Testis (tissue), 3 donors: ENCODE data around the gene GAS2L2. TPM values are rescaled to one million over a fixed set of nuclear protein-coding genes. Genes with fewer than 3 reads are reported as not detected.
"Not testable (repeated sequence)": the region's sequence is repeated elsewhere in the genome, so short reads cannot be mapped to it uniquely, and the experiment has no call there.

Source experiments
- DNase-seq: peaks from one replicate; pipeline ENCODE4 v3.0.0-alpha.2; 2019
- H3K27ac ChIP-seq, 2 donors: fragments of 200-600 bp; sonication (generic); one replicate each; pipeline ENCODE4 v1.5.1; 2019
- H3K27me3 ChIP-seq: fragments of 200-600 bp; sonication (generic); one replicate; pipeline ENCODE4 v1.5.1; 2019
- H3K36me3 ChIP-seq: fragments of 200-600 bp; sonication (generic); one replicate; pipeline ENCODE4 v1.5.1; 2017; ENCODE audit warnings: low read depth; ENCODE audit errors: missing control alignments
- H3K4me1 ChIP-seq: fragments of 200-600 bp; sonication (generic); one replicate; pipeline ENCODE4 v1.5.1; 2019
- H3K4me3 ChIP-seq, 2 donors: fragments of 200-600 bp; sonication (generic); one replicate each; pipeline ENCODE4 v1.5.1; 2017 to 2019
- H3K9me3 ChIP-seq: fragments of 200-600 bp; sonication (generic); one replicate; pipeline ENCODE4 v1.5.1; 2017
- CTCF ChIP-seq, 3 experiments: fragments of 450-650 bp in 2 of 3; fragments of 200-600 bp in 1 of 3; sonication (generic) in 1 of 3; IDR thresholded peaks; one replicate each; pipeline ENCODE4 v1.5.1; 2016 to 2019; ENCODE audit warnings: antibody characterized with exemption in 3 of 3, mild to moderate bottlenecking in 2 of 3, moderate library complexity in 1 of 3
- POLR2A ChIP-seq: fragments of 450-650 bp; IDR thresholded peaks from one replicate; pipeline ENCODE4 v1.6.1; 2017; ENCODE audit warnings: antibody characterized with exemption, mild to moderate bottlenecking, moderate library complexity
- WGBS, 2 donors: methylation state at CpG; one replicate each; pipeline ENCODE4 v1.1.5; 2018; 5-methylcytosine and 5-hydroxymethylcytosine counted together
- intact Hi-C: fragments of 100-400 bp; cut with DNase I; formaldehyde crosslinking; loops from one replicate; pipeline ENCODE4 v1.15.1; 2023; ENCODE audit warnings: low total_unique reads
- polyA plus RNA-seq: library from polyadenylated mRNA; stranded (reverse); fragments of 350-450 nt; fragmentation: Illumina TruSeq; extraction: RNeasy Lipid Tissue Mini Kit (QIAGEN cat#74804); gene quantifications from one replicate; pipeline ENCODE4 v1.2.3, GENCODE V29; 2014; ENCODE audit warnings: low read depth, low replicate concordance; ENCODE audit not compliant: insufficient read depth
- total RNA-seq, 2 donors: library from RNA; depleted of rRNA; stranded (reverse); fragments of >200 nt; gene quantifications; one replicate each; pipeline ENCODE4 v1.2.3, GENCODE V29; 2016

The GAS2L2 gene
- total and polyA plus RNA-seq, 3 donors from 2014 or later = 0.31 to 0.71 (median 0.62) TPM

DNA sequence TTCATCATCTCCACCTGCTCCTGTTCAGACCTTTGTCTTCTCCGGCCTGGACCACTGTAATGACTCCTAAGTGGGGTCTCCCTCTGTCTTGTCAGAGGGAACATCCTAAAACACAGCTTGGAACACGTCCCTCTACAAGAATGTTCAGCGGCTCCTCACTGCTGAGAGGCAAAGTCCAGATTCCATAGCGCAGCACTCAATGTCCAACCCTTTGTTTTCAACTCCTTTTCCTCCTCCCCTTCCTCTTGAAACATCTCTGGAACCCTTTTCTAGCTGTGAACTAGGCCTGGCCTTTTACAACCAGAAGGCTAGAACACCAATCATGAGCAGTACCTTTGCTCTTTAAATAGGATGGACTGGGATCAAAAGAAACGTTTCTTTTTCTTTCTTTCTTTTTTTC, 8.6 kb upstream of the GAS2L2 start:
- TF ChIP-seq POLR2A = no peak
- TF ChIP-seq CTCF (IDR thresholded peaks at IDR 0.05) = no peak
- no peak for DNase-seq
- H3K36me3 ChIP-seq = no peaks in the 10 kb centered on the region
- H3K4me3 ChIP-seq = no peak overlapping the region
- H3K27ac ChIP-seq = no peak overlapping the region
- H3K4me1 ChIP-seq = peaks cover 24% of the 10 kb centered on the region
- intact Hi-C loops = no loop called here
- WGBS, 2 donors = 85 to 90% methylated on average over 5 of the region's 5 CpGs
- H3K27me3 ChIP-seq = no peaks in the 10 kb centered on the region
- no peaks in the 10 kb centered on the region for H3K9me3 ChIP-seq

- no peaks in the 10 kb centered on the region for H3K36me3 ChIP-seq
- no peaks in the 10 kb centered on the region for H3K27me3 ChIP-seq
- WGBS, 2 donors = 75 to 93% methylated on average over 1 of the region's 1 CpG
- H3K4me1 ChIP-seq = peaks cover 14% of the 10 kb centered on the region
- intact Hi-C loops = no loop called here
- H3K9me3 ChIP-seq = no peaks in the 10 kb centered on the region
- H3K4me3 ChIP-seq = no peak within 1 kb of the TSS
- DNase-seq = no peak
- TF ChIP-seq CTCF (IDR thresholded peaks at IDR 0.05) = no peak
- TF ChIP-seq POLR2A = no peak
- no peak within 1 kb of the TSS for H3K27ac ChIP-seq
Observed at GRCh38 chr17:35760587-35760986, 7.5 kb upstream of the GAS2L2 start, which contains the start of gene C17orf50. Gene C17orf50, plus strand, starts transcription at chr17:35760887. Its CDS starts 55 bp downstream, at chr17:35760942.

GRCh38 chr17:35757243-35757642, 4.2 kb upstream of the GAS2L2 start:
- no peak overlapping the region for H3K4me3 ChIP-seq
- intact Hi-C loops = no loop called here
- H3K9me3 ChIP-seq = no peaks in the 10 kb centered on the region
- H3K27ac ChIP-seq = no peak overlapping the region
- no peaks in the 10 kb centered on the region for H3K36me3 ChIP-seq
- H3K4me1 ChIP-seq = peaks cover 3% of the 10 kb centered on the region
- TF ChIP-seq CTCF (IDR thresholded peaks at IDR 0.05) (no peak), POLR2A (no peak)
- no peak for DNase-seq
- no peaks in the 10 kb centered on the region for H3K27me3 ChIP-seq

- WGBS, 2 donors = 76 to 85% methylated on average over 11 to 15 of the region's 16 CpGs
- no peaks in the 10 kb centered on the region for H3K36me3 ChIP-seq
- DNase-seq = no peak
- H3K27ac ChIP-seq = no peak overlapping the region
- intact Hi-C loops = loop anchor here (5.0 kb wide), 1 partner anchor 135 kb away; no protein-coding TSS in a partner anchor
- H3K27me3 ChIP-seq = no peaks in the 10 kb centered on the region
- no peak overlapping the region for H3K4me3 ChIP-seq
- H3K4me1 ChIP-seq = peaks cover 11% of the 10 kb centered on the region
- H3K9me3 ChIP-seq = no peaks in the 10 kb centered on the region
- TF ChIP-seq POLR2A (no peak), CTCF (IDR thresholded peaks at IDR 0.05) (no peak)
Observed at GRCh38 chr17:35752471-35752870, 568 bp downstream of the GAS2L2 start.

GRCh38 chr17:35751541-35751940, 1.5 kb downstream of the GAS2L2 start:
- 86 to 90% methylated on average over 4 of the region's 4 CpGs for WGBS, 2 donors
- intact Hi-C loops = loop anchor here (5.0 kb wide), 1 partner anchor 134 kb away; no protein-coding TSS in a partner anchor
- not testable (repeated sequence) for H3K27me3 ChIP-seq, H3K4me3 ChIP-seq, H3K36me3 ChIP-seq, H3K9me3 ChIP-seq, H3K27ac ChIP-seq, DNase-seq
- peaks cover 11% of the 10 kb centered on the region for H3K4me1 ChIP-seq
